A673 (cell line): ENCODE data around the gene TUBB4A. TPM values are rescaled to one million over a fixed set of nuclear protein-coding genes. Genes with fewer than 3 reads are reported as not detected.

Source experiments
- BruUV-seq: library from RNA; stranded (reverse); fragments of 400-500 nt; replicated peaks from 2 replicates; lab custom pipeline; 2021; lab: Mats Ljungman, UMichigan
- CTCF ChIA-PET: fragments of 300-600 bp; sonication (Branson Sonifier 250); formaldehyde crosslinking; loops from one replicate; lab custom pipeline; 2022; ENCODE audit warnings: antibody characterized with exemption; lab: Charles Lee
- POLR2A ChIA-PET: fragments of 300-600 bp; sonication (Branson Sonifier 250); formaldehyde crosslinking; loops from one replicate; lab custom pipeline; 2022; ENCODE audit warnings: antibody characterized with exemption; ENCODE audit not compliant: low non-redundant PET; lab: Charles Lee
- DNase-seq: peaks from one replicate; pipeline ENCODE4 v3.0.0-alpha.2; 2015; ENCODE audit warnings: low spot score
- H3K27ac ChIP-seq: fragments of 200-600 bp; sonication (generic); 2 replicates; pipeline ENCODE4 v1.5.1; 2016; ENCODE audit warnings: mixed run types, low read depth, mild to moderate bottlenecking, mixed read lengths, antibody characterized with exemption, low read length; ENCODE audit not compliant: poor library complexity, severe bottlenecking
- H3K27me3 ChIP-seq: fragments of 200-600 bp; sonication (generic); replicated peaks from 2 replicates; pipeline ENCODE4 v1.6.1; 2017; ENCODE audit warnings: mixed run types, low read depth, mild to moderate bottlenecking, mixed read lengths, antibody characterized with exemption, low read length; ENCODE audit not compliant: insufficient read depth, poor library complexity
- H3K36me3 ChIP-seq: fragments of 200-600 bp; sonication (generic); 2 replicates; pipeline ENCODE4 v1.6.1; 2016; ENCODE audit warnings: mixed run types, mild to moderate bottlenecking, mixed read lengths, antibody characterized with exemption, low read length; ENCODE audit not compliant: insufficient read depth, poor library complexity, severe bottlenecking
- H3K4me1 ChIP-seq: fragments of 200-600 bp; sonication (generic); 2 replicates; pipeline ENCODE4 v1.6.1; 2017; ENCODE audit warnings: mixed run types, mild to moderate bottlenecking, mixed read lengths, antibody characterized with exemption, low read length; ENCODE audit not compliant: insufficient read depth, poor library complexity, severe bottlenecking
- H3K4me3 ChIP-seq: fragments of 200-600 bp; sonication (generic); 2 replicates; pipeline ENCODE4 v1.5.1; 2016; ENCODE audit warnings: low read depth, mixed run types, mild to moderate bottlenecking, mixed read lengths, low read length; ENCODE audit not compliant: poor library complexity, severe bottlenecking
- H3K9me3 ChIP-seq: fragments of 200-600 bp; sonication (generic); 2 replicates; pipeline ENCODE4 v1.6.1; 2016; ENCODE audit warnings: mixed run types, low read depth, mild to moderate bottlenecking, mixed read lengths, antibody characterized with exemption, low read length; ENCODE audit not compliant: poor library complexity, severe bottlenecking
- EZH2 ChIP-seq: fragments of 200-600 bp; sonication (generic); IDR thresholded peaks from 2 replicates; pipeline ENCODE4 v1.6.1; 2017; ENCODE audit warnings: borderline replicate concordance, low read depth, mild to moderate bottlenecking, mixed read lengths, antibody characterized with exemption, low read length; ENCODE audit not compliant: poor library complexity, severe bottlenecking
- intact Hi-C: fragments of 100-400 bp; cut with micrococcal nuclease; formaldehyde crosslinking; loops from one replicate; pipeline ENCODE4 v1.10.0; 2022; ENCODE audit not compliant: unreplicated experiment
- total RNA-seq: library from RNA; stranded (reverse); gene quantifications from 2 replicates; pipeline ENCODE4 v1.2.3, GENCODE V29; 2021
- TF ChIP-seq, protein P1 (sequence below): fragments of 300-800, 200-600 bp; sonication (generic); conservative IDR thresholded peaks from 2 replicates; pipeline ENCODE4 v1.5.1; 2017; ENCODE audit warnings: low read depth, mild to moderate bottlenecking, antibody characterized with exemption, low read length, moderate library complexity, mixed read lengths

Gene TUBB4A
- total RNA-seq, 1 experiment from 2014 or later = 27.0 TPM

DNA sequence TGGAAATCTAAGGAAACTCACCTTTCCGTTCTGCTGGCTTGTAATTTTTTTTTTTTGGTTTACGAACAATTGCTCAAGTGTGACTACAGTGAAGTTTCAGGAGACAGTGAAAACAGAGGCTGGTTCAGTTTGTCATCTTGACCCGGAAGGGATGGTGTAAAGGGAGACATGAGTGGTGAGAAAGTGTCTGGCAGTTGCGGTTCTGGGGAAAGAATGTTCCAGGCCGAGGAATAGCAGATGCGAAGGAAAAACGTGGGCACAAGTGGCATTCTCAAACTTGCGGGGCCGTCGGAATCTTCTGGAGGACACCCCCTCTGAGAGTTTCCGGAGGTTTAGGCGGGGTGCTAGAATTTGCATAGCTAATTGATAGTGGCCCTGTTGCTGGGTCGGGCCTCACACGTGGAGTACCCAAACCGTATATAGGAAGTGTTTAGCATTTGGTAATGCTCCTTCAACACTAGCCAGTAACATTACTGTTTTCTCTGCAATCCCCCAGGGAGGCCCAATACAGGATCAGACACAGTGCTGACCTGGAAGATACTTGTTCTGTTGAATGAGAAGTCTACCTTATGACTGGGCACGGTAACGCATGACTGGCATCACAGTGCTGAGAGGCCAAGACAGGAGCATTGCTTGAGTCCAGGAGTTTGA, 25.9 kb upstream of the TUBB4A start:
- no TSS peak for BruUV-seq
- TF ChIP-seq, protein P1, sequence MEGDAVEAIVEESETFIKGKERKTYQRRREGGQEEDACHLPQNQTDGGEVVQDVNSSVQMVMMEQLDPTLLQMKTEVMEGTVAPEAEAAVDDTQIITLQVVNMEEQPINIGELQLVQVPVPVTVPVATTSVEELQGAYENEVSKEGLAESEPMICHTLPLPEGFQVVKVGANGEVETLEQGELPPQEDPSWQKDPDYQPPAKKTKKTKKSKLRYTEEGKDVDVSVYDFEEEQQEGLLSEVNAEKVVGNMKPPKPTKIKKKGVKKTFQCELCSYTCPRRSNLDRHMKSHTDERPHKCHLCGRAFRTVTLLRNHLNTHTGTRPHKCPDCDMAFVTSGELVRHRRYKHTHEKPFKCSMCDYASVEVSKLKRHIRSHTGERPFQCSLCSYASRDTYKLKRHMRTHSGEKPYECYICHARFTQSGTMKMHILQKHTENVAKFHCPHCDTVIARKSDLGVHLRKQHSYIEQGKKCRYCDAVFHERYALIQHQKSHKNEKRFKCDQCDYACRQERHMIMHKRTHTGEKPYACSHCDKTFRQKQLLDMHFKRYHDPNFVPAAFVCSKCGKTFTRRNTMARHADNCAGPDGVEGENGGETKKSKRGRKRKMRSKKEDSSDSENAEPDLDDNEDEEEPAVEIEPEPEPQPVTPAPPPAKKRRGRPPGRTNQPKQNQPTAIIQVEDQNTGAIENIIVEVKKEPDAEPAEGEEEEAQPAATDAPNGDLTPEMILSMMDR = no peak
- TF ChIP-seq EZH2 = no peak
- POLR2A ChIA-PET = interaction anchor here (0.7 kb wide), 1 partner anchor 867 kb away, joined by 7 read pairs; no protein-coding TSS in a partner anchor

GRCh38 chr19:6524311-6524710, 22.2 kb upstream of the TUBB4A start:
- TF ChIP-seq EZH2 = no peak
- TF ChIP-seq, protein P1 = no peak
- no peak overlapping the region for H3K27ac ChIP-seq
- no peaks in the 10 kb centered on the region for H3K27me3 ChIP-seq
- intact Hi-C loops = no loop called here
- no peak overlapping the region for H3K4me3 ChIP-seq
- no peaks in the 10 kb centered on the region for H3K9me3 ChIP-seq
- CTCF ChIA-PET = interaction anchor here (0.7 kb wide), 2 partner anchors 8 to 1245 kb away, joined by 3 to 5 read pairs; no protein-coding TSS in a partner anchor
- H3K4me1 ChIP-seq = peaks cover 4% of the 10 kb centered on the region
- POLR2A ChIA-PET = no interaction called here
- H3K36me3 ChIP-seq = no peaks in the 10 kb centered on the region
- no TSS peak for BruUV-seq
- no peak for DNase-seq

More for the DNA sequence above, 25.9 kb upstream of the TUBB4A start:
- Histone ChIP-seq H3K27me3 (no peaks in the 10 kb centered on the region), H3K9me3 (no peaks in the 10 kb centered on the region), H3K36me3 (no peaks in the 10 kb centered on the region), H3K4me1 (peaks cover 31% of the 10 kb centered on the region), H3K4me3 (no peak overlapping the region), H3K27ac (no peak overlapping the region)
- intact Hi-C loops = no loop called here
- DNase-seq = no peak
- CTCF ChIA-PET = no interaction called here

DNA sequence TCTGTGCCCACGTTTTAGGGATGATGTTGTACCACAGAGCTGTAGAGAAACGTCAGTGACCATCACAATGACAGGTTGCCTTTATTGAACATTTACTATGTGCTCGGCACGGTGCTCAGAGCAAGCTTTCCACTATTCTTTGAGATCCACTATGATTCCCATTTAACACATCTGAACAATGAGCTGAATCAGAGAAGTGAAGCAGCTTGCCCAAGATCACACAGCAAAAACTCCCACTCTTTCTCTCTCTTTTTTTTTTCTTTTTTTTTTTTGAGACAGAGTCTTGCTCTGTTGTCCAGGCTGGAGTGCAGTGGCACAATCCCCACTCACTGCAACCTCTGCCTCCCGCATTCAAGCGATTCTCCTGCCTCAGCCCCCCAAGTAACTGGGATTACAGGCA, 20.6 kb upstream of the TUBB4A start:
- H3K4me3 ChIP-seq = no peak overlapping the region
- no peaks in the 10 kb centered on the region for H3K9me3 ChIP-seq
- intact Hi-C loops = no loop called here
- H3K36me3 ChIP-seq = no peaks in the 10 kb centered on the region
- TF ChIP-seq, protein P1 = no peak
- no peak for TF ChIP-seq EZH2
- no peak overlapping the region for H3K27ac ChIP-seq
- H3K4me1 ChIP-seq = peaks cover under 1% of the 10 kb centered on the region
- ChIA-PET POLR2A (no interaction called here), CTCF (no interaction called here)
- no peak for DNase-seq
- H3K27me3 ChIP-seq = no peaks in the 10 kb centered on the region
- no TSS peak for BruUV-seq
